PC-3 (cell line): ENCODE data around the gene ZP1. TPM values are rescaled to one million over a fixed set of nuclear protein-coding genes. Genes with fewer than 3 reads are reported as not detected.

Experiments used
- ATAC-seq: fragments of 200-7000 bp; cut with Tn5 transposase; 2 replicates; pipeline ENCODE4 v1.9.1; 2020; ENCODE audit warnings: mild to moderate bottlenecking, moderate library complexity
- BruUV-seq: library from RNA; stranded (reverse); fragments of 400-500 nt; replicated peaks from 2 replicates; lab custom pipeline; 2021; lab: Mats Ljungman, UMichigan
- CTCF ChIA-PET: fragments of 300-600 bp; sonication (Branson Sonifier 250); formaldehyde crosslinking; loops from one replicate; lab custom pipeline; 2022; ENCODE audit warnings: antibody characterized with exemption; lab: Charles Lee
- POLR2A ChIA-PET: fragments of 300-600 bp; sonication (Branson Sonifier 250); formaldehyde crosslinking; loops from one replicate; lab custom pipeline; 2022; ENCODE audit warnings: antibody characterized with exemption; ENCODE audit not compliant: unreplicated experiment; lab: Charles Lee
- DNase-seq: peaks from one replicate; pipeline ENCODE4 v3.0.0-alpha.2; 2015
- H2AFZ ChIP-seq: fragments of 300-600 bp; sonication (generic); 2 replicates; pipeline ENCODE4 v1.6.0; 2016; ENCODE audit warnings: antibody characterized with exemption, low read length
- H3F3A ChIP-seq: fragments of 300-600 bp; sonication (generic); one replicate; pipeline ENCODE4 v1.6.0; 2017; ENCODE audit warnings: antibody characterized with exemption, low read length, control low read depth, mild to moderate bottlenecking; ENCODE audit not compliant: unreplicated experiment
- H3K27ac ChIP-seq: fragments of 300-600 bp; sonication (generic); 2 replicates; pipeline ENCODE4 v1.5.1; 2016; ENCODE audit warnings: mild to moderate bottlenecking, low read length
- H3K27me3 ChIP-seq: fragments of 300-600 bp; sonication (generic); 2 replicates; pipeline ENCODE4 v1.6.1; 2016; ENCODE audit warnings: low read length, mixed read lengths
- H3K36me3 ChIP-seq: fragments of 300-600 bp; sonication (generic); 2 replicates; pipeline ENCODE4 v1.6.1; 2016; ENCODE audit warnings: low read depth, mixed run types, low read length, mixed read lengths
- H3K4me1 ChIP-seq: fragments of 300-600 bp; sonication (generic); 2 replicates; pipeline ENCODE4 v1.5.1; 2016; ENCODE audit warnings: low read length; ENCODE audit not compliant: insufficient read depth
- H3K4me2 ChIP-seq: fragments of 300-600 bp; sonication (generic); 2 replicates; pipeline ENCODE4 v1.6.0; 2016; ENCODE audit warnings: low read length
- H3K4me3 ChIP-seq: fragments of 300-600 bp; sonication (generic); 2 replicates; pipeline ENCODE4 v1.5.1; 2016; ENCODE audit warnings: mild to moderate bottlenecking, low read length, mixed read lengths
- H3K79me2 ChIP-seq: fragments of 300-600 bp; sonication (generic); 2 replicates; pipeline ENCODE4 v1.6.1; 2017; ENCODE audit warnings: low read length, mixed read lengths
- H3K9ac ChIP-seq: fragments of 300-600 bp; sonication (generic); 2 replicates; pipeline ENCODE4 v1.6.0; 2016; ENCODE audit warnings: mild to moderate bottlenecking, low read length
- H3K9me2 ChIP-seq: fragments of 300-600 bp; sonication (generic); replicated peaks from 2 replicates; pipeline ENCODE4 v1.6.1; 2016; ENCODE audit warnings: mixed run types, low read length, mixed read lengths
- H3K9me3 ChIP-seq: fragments of 300-600 bp; sonication (generic); 2 replicates; pipeline ENCODE4 v1.6.1; 2016; ENCODE audit warnings: low read length, mixed read lengths
- H4K20me1 ChIP-seq: fragments of 300-600 bp; sonication (generic); 2 replicates; pipeline ENCODE4 v1.6.1; 2016; ENCODE audit warnings: low read length, mixed read lengths
- CTCF ChIP-seq: fragments of 300-600 bp; sonication (generic); conservative IDR thresholded peaks from 2 replicates; pipeline ENCODE4 v1.5.1; 2017; ENCODE audit warnings: antibody characterized with exemption, low read depth, mild to moderate bottlenecking, low read length
- EZH2 ChIP-seq: fragments of 300-600 bp; sonication (generic); IDR thresholded peaks from one replicate; pipeline ENCODE4 v1.6.1; 2017; ENCODE audit warnings: antibody characterized with exemption, mild to moderate bottlenecking, low read length; ENCODE audit not compliant: unreplicated experiment
- EZH2phosphoT487 ChIP-seq: fragments of 300-600 bp; sonication (generic); IDR thresholded peaks from 2 replicates; pipeline ENCODE4 v1.6.1; 2018; ENCODE audit warnings: mild to moderate bottlenecking, antibody characterized with exemption, low read length, borderline replicate concordance
- intact Hi-C: fragments of 100-400 bp; cut with micrococcal nuclease; formaldehyde crosslinking; loops from 2 replicates; pipeline ENCODE4 v1.9.0; 2023
- total RNA-seq: library from RNA; depleted of rRNA; stranded (reverse); fragments of >200 nt; gene quantifications from 2 replicates; pipeline ENCODE4 v1.2.3, GENCODE V29; 2014

Gene ZP1
- total RNA-seq, 1 experiment from 2014 or later = not detected

GRCh38 chr11:60921259-60921658 is 53.9 kb downstream of the ZP1 start:
- BruUV-seq = no TSS peak

GRCh38 chr11:60921777-60922335 is 54.5 kb downstream of the ZP1 start:
- Histone ChIP-seq H3K4me2 (no peak overlapping the region), H4K20me1 (peaks cover 13% of the 10 kb centered on the region), H3K9me3 (no peaks in the 10 kb centered on the region), H3K9ac (no peak overlapping the region), H3K9me2 (no peaks in the 10 kb centered on the region), H3F3A (no peaks in the 10 kb centered on the region), H2AFZ (no peak overlapping the region), H3K36me3 (peaks cover 27% of the 10 kb centered on the region; the same call in 1 of the 2 replicates), H3K27me3 (no peaks in the 10 kb centered on the region), H3K4me3 (no peak overlapping the region), H3K4me1 (peaks cover 40% of the 10 kb centered on the region), H3K27ac (no peak overlapping the region), H3K79me2 (peaks cover 42% of the 10 kb centered on the region)
- intact Hi-C loops = no loop called here
- no peak for DNase-seq
- no peak for ATAC-seq
- TF ChIP-seq CTCF (no peak), EZH2phosphoT487 (no peak), EZH2 (no peak)
- POLR2A ChIA-PET = no interaction called here
- CTCF ChIA-PET = no interaction called here
- BruUV-seq = no TSS peak

More at GRCh38 chr11:60921259-60921658, 53.9 kb downstream of the ZP1 start:
- no peak overlapping the region for H3K27ac ChIP-seq
- H3K4me3 ChIP-seq = no peak overlapping the region
- ChIA-PET POLR2A (no interaction called here), CTCF (no interaction called here)
- peaks cover 44% of the 10 kb centered on the region for H3K4me1 ChIP-seq
- H3K4me2 ChIP-seq = no peak overlapping the region
- intact Hi-C loops = no loop called here
- peaks cover 48% of the 10 kb centered on the region for H3K79me2 ChIP-seq
- DNase-seq = no peak
- H3K36me3 ChIP-seq = peaks cover 27% of the 10 kb centered on the region; the same call in 1 of the 2 replicates
- no peaks in the 10 kb centered on the region for H3K9me2 ChIP-seq
- no peak overlapping the region for H2AFZ ChIP-seq
- no peaks in the 10 kb centered on the region for H3F3A ChIP-seq
- no peaks in the 10 kb centered on the region for H3K27me3 ChIP-seq
- H4K20me1 ChIP-seq = peaks cover 7% of the 10 kb centered on the region
- ATAC-seq = no peak
- no peak overlapping the region for H3K9ac ChIP-seq
- H3K9me3 ChIP-seq = no peaks in the 10 kb centered on the region
- no peak for TF ChIP-seq CTCF
- no peak for TF ChIP-seq EZH2
- no peak for TF ChIP-seq EZH2phosphoT487

- ATAC-seq (no peak), DNase-seq (no peak)
- H3K36me3 ChIP-seq = peaks cover 26% of the 10 kb centered on the region; the same call in 1 of the 2 replicates
- CTCF ChIA-PET = no interaction called here
- H3K27ac ChIP-seq = no peak overlapping the region
- H3K9me2 ChIP-seq = no peaks in the 10 kb centered on the region
- no peak overlapping the region for H3K4me2 ChIP-seq
- no peak for TF ChIP-seq EZH2
- no peak for TF ChIP-seq CTCF
- no peak for TF ChIP-seq EZH2phosphoT487
- H3K4me3 ChIP-seq = no peak overlapping the region
- intact Hi-C loops = no loop called here
- peaks cover 13% of the 10 kb centered on the region for H4K20me1 ChIP-seq
- POLR2A ChIA-PET = no interaction called here
- no peaks in the 10 kb centered on the region for H3F3A ChIP-seq
- H3K9ac ChIP-seq = no peak overlapping the region
- TSS peak; percentile 26 for BruUV-seq
- no peak overlapping the region for H2AFZ ChIP-seq
- no peaks in the 10 kb centered on the region for H3K9me3 ChIP-seq
- H3K27me3 ChIP-seq = no peaks in the 10 kb centered on the region
- H3K4me1 ChIP-seq = peaks cover 38% of the 10 kb centered on the region
- H3K79me2 ChIP-seq = peaks cover 32% of the 10 kb centered on the region
Measured at GRCh38 chr11:60922906-60923305, 55.6 kb downstream of the ZP1 start.
